Fibroblast of lung (primary cell): Measurements from ENCODE around the gene ADCYAP1R1. TPM values are rescaled to one million over a fixed set of nuclear protein-coding genes. Genes with fewer than 3 reads are reported as not detected.

ENCODE experiments used
- DNase-seq, 2 donors: peaks; one replicate each; pipeline versions ENCODE4 v3.0.0 to v3.0.0-alpha.2; 2010; ENCODE audit warnings: low read depth in 2 of 2
- H2AFZ ChIP-seq: 2 replicates; pipeline ENCODE4 v1.5.1; 2012; ENCODE audit warnings: low read length, control low read depth, inconsistent platforms
- H3K27ac ChIP-seq: 2 replicates; pipeline ENCODE4 v1.5.1; 2011; ENCODE audit warnings: low read length, control low read depth; ENCODE audit not compliant: insufficient read depth
- H3K27me3 ChIP-seq: 2 replicates; pipeline ENCODE4 v1.5.1; 2011; ENCODE audit warnings: mild to moderate bottlenecking, low read length; ENCODE audit not compliant: control insufficient read depth, insufficient read depth
- H3K36me3 ChIP-seq: 2 replicates; pipeline ENCODE4 v1.5.1; 2011; ENCODE audit warnings: low read length; ENCODE audit not compliant: control insufficient read depth, insufficient read depth
- H3K4me1 ChIP-seq: 2 replicates; pipeline ENCODE4 v1.5.1; 2011; ENCODE audit warnings: low read length; ENCODE audit not compliant: control insufficient read depth, insufficient read depth; ENCODE audit errors: extremely low read depth
- H3K4me2 ChIP-seq: 2 replicates; pipeline ENCODE4 v1.5.1; 2011; ENCODE audit warnings: low read length, control low read depth; ENCODE audit not compliant: insufficient read depth; ENCODE audit errors: extremely low read depth
- H3K4me3 ChIP-seq, 4 experiments: fragments of 200-600 bp in 1 of 4; sonication (generic) in 1 of 4; replicated peaks in 1 of 4; 2 replicates each; pipeline ENCODE4 v1.5.1; 2011 to 2016; ENCODE audit warnings: low read length in 4 of 4, low read depth in 3 of 4, mild to moderate bottlenecking in 3 of 4, control low read depth in 2 of 4, inconsistent platforms in 1 of 4, mixed read lengths in 1 of 4; ENCODE audit not compliant: insufficient read depth in 1 of 4; ENCODE audit errors: control extremely low read depth in 1 of 4
- H3K79me2 ChIP-seq: 2 replicates; pipeline ENCODE4 v1.5.1; 2012; ENCODE audit warnings: mild to moderate bottlenecking, low read length, inconsistent platforms; ENCODE audit not compliant: control insufficient read depth, insufficient read depth
- H3K9ac ChIP-seq: 2 replicates; pipeline ENCODE4 v1.5.1; 2011; ENCODE audit warnings: mild to moderate bottlenecking, low read length, control low read depth; ENCODE audit not compliant: insufficient read depth
- H3K9me3 ChIP-seq: 2 replicates; pipeline ENCODE4 v1.5.1; 2012; ENCODE audit warnings: low read depth, low read length; ENCODE audit not compliant: control insufficient read depth, insufficient read depth
- H4K20me1 ChIP-seq: 2 replicates; pipeline ENCODE4 v1.5.1; 2011; ENCODE audit warnings: low read length; ENCODE audit not compliant: control insufficient read depth, insufficient read depth; ENCODE audit errors: extremely low read depth
- EZH2 ChIP-seq: IDR thresholded peaks from 2 replicates; pipeline ENCODE4 v1.5.1; 2012; ENCODE audit warnings: low read length, control low read depth, mild to moderate bottlenecking; ENCODE audit errors: missing control alignments
- polyA plus RNA-seq, 2 donors: library from polyadenylated mRNA; depleted of rRNA in 1 of 2; stranded (reverse) in 1 of 2; unstranded in 1 of 2; fragments of >200 nt; gene quantifications; 2 replicates each; pipeline ENCODE4 v1.2.1, GENCODE V29; 2011 to 2012; ENCODE audit warnings: missing spikeins in 1 of 2
- total RNA-seq: library from RNA; depleted of rRNA; stranded (reverse); fragments of >200 nt; gene quantifications from 2 replicates; pipeline ENCODE4 v1.2.1, GENCODE V29; 2014
- TF ChIP-seq, protein P1 (sequence below), 2 donors: IDR thresholded peaks in 1 of 2; conservative IDR thresholded peaks in 1 of 2; 1 replicate in 1 of 2; 2 replicates in 1 of 2; pipeline ENCODE4 v1.5.1; 2011 to 2012; ENCODE audit warnings: low read length in 2 of 2, control low read depth in 1 of 2, inconsistent platforms in 1 of 2, low read depth in 1 of 2, mild to moderate bottlenecking in 1 of 2

ADCYAP1R1 gene
- total and polyA plus RNA-seq, 2 donors (not counting 1 experiment from before 2014, with no cell fraction given) = not detected

DNA sequence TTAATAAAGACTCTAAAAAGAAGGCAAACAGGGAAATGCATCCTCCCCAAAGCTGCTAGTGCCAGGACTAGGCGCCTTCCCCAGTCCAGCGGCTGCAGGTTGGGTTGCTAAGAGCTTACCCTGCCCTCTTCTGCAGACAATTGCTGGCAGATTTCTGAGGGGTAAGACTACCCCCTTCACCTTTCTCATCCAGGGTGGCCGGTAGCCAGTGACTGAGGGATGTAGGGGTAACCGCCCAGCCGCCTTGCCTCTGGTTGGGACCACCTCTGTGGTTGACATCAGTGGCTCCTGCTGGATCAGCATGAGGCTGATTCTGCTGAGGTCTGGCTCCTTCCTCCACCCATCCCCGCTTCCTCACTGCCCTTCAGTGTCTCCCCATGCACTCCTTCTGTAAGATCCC lies 71.2 kb downstream of the ADCYAP1R1 start:
- Histone ChIP-seq H3K9me3 (no peaks in the 10 kb centered on the region), H3K27ac (no peak overlapping the region), H3K4me3 (no peak overlapping the region), H3K79me2 (no peaks in the 10 kb centered on the region), H3K4me2 (no peak overlapping the region), H3K9ac (no peak overlapping the region), H3K27me3 (peaks cover 3% of the 10 kb centered on the region), H3K4me1 (no peaks in the 10 kb centered on the region), H3K36me3 (no peaks in the 10 kb centered on the region), H2AFZ (no peak overlapping the region), H4K20me1 (no peaks in the 10 kb centered on the region)
- DNase-seq = no peak
- no peak for TF ChIP-seq EZH2
- TF ChIP-seq, protein P1, sequence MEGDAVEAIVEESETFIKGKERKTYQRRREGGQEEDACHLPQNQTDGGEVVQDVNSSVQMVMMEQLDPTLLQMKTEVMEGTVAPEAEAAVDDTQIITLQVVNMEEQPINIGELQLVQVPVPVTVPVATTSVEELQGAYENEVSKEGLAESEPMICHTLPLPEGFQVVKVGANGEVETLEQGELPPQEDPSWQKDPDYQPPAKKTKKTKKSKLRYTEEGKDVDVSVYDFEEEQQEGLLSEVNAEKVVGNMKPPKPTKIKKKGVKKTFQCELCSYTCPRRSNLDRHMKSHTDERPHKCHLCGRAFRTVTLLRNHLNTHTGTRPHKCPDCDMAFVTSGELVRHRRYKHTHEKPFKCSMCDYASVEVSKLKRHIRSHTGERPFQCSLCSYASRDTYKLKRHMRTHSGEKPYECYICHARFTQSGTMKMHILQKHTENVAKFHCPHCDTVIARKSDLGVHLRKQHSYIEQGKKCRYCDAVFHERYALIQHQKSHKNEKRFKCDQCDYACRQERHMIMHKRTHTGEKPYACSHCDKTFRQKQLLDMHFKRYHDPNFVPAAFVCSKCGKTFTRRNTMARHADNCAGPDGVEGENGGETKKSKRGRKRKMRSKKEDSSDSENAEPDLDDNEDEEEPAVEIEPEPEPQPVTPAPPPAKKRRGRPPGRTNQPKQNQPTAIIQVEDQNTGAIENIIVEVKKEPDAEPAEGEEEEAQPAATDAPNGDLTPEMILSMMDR (conservative IDR thresholded peaks at IDR 0.05 in 1 of 2, IDR thresholded peaks at IDR 0.05 in 1 of 2; ENCODE audit: low read depth in 1 of 2, low read length in 2 of 2) = no peak

DNA sequence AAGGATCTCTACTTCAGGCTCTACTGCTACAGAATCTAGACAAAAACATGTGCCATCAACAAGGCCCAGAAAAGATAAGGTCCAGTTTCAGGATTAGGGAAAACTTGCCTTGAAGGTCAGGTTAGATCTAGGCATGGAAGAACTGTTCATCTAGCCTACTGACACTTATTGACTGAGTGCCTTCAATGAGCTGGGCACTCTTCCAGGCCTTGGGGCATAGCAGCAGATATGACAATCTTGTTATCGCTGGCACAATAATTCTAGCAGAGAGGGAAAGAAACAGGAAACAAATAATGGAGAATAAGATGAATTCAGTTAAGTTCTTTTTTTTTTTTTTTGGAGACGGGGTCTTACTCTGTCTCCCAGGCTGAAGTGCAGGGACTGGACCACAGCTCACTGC lies 71.6 kb downstream of the ADCYAP1R1 start:
- no peaks in the 10 kb centered on the region for H4K20me1 ChIP-seq
- peaks cover 3% of the 10 kb centered on the region for H3K27me3 ChIP-seq
- H3K4me2 ChIP-seq = no peak overlapping the region
- H3K36me3 ChIP-seq = no peaks in the 10 kb centered on the region
- no peak overlapping the region for H3K9ac ChIP-seq
- no peak overlapping the region for H3K27ac ChIP-seq
- no peaks in the 10 kb centered on the region for H3K4me1 ChIP-seq
- no peaks in the 10 kb centered on the region for H3K79me2 ChIP-seq
- H3K9me3 ChIP-seq = no peaks in the 10 kb centered on the region
- no peak for TF ChIP-seq EZH2
- TF ChIP-seq, protein P1 (conservative IDR thresholded peaks at IDR 0.05 in 1 of 2, IDR thresholded peaks at IDR 0.05 in 1 of 2; ENCODE audit: low read depth in 1 of 2, low read length in 2 of 2) = no peak
- no peak for DNase-seq
- H3K4me3 ChIP-seq = no peak overlapping the region
- H2AFZ ChIP-seq = no peak overlapping the region

DNA sequence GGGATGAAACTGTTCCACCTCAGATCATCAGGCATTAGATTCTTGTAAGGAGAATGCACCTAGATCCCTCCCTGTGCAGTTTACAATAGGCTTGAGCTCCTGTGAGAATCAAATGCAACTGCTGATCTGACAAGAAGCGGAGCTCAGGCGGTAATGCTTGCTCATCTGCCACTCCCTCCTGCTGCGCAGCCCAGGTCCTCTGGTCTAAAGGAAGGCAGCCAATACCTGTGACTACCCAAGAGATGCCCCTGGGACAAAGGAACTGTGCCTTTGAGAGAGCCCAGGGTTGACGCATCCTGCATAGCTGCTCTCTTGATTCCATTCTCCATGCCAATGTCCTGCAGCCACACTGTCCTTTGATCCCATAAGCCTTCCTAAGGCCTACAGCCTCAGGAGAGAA lies 73.1 kb downstream of the ADCYAP1R1 start:
- no peaks in the 10 kb centered on the region for H4K20me1 ChIP-seq
- no peaks in the 10 kb centered on the region for H3K79me2 ChIP-seq
- peaks cover 3% of the 10 kb centered on the region for H3K27me3 ChIP-seq
- H3K4me1 ChIP-seq = no peaks in the 10 kb centered on the region
- no peak overlapping the region for H3K4me2 ChIP-seq
- no peak for DNase-seq
- no peaks in the 10 kb centered on the region for H3K36me3 ChIP-seq
- H3K9ac ChIP-seq = no peak overlapping the region
- no peak overlapping the region for H2AFZ ChIP-seq
- H3K27ac ChIP-seq = no peak overlapping the region
- no peak overlapping the region for H3K4me3 ChIP-seq
- TF ChIP-seq, protein P1 (conservative IDR thresholded peaks at IDR 0.05 in 1 of 2, IDR thresholded peaks at IDR 0.05 in 1 of 2; ENCODE audit: low read depth in 1 of 2, low read length in 2 of 2) = no peak
- no peak for TF ChIP-seq EZH2
- H3K9me3 ChIP-seq = no peaks in the 10 kb centered on the region
